ENCODE data around the gene TRAPPC12. TPM values are rescaled to one million over a fixed set of nuclear protein-coding genes. Genes with fewer than 3 reads are reported as not detected.
"Not testable (repeated sequence)": the region's sequence is repeated elsewhere in the genome, so short reads cannot be mapped to it uniquely, and the experiment has no call there.

The TRAPPC12 gene
- total RNA-seq, 4 donors from 2014 or later: 93.0 to 198 (median 108) TPM

GRCh38 chr2:3493615-3494007, 114.1 kb downstream of the TRAPPC12 start:
- no peaks in the 10 kb centered on the region for H3K9me3 ChIP-seq
- TF ChIP-seq CTCF (IDR thresholded peaks at IDR 0.05) (no peak), POLR2A (IDR thresholded peaks at IDR 0.05) (peak in 1 of 2 donors; percentile 36)
- no peak overlapping the region for H3K4me3 ChIP-seq (replicated peaks in 1 of 3)
- peaks cover 6 to 12% of the 10 kb centered on the region in 2 donors for H3K4me1 ChIP-seq
- peak overlapping the region; percentile 45 to 61 (median 57) for H3K27ac ChIP-seq
- H3K27me3 ChIP-seq: no peaks in the 10 kb centered on the region
- peaks cover 10 to 20% of the 10 kb centered on the region in 2 donors for H3K36me3 ChIP-seq
- WGBS, 2 donors: 12 to 26% methylated on average over 10 of the region's 10 CpGs
- intact Hi-C loops (cut with DNase I): no loop called here
- peak; percentile 87 to 88 for DNase-seq

DNA sequence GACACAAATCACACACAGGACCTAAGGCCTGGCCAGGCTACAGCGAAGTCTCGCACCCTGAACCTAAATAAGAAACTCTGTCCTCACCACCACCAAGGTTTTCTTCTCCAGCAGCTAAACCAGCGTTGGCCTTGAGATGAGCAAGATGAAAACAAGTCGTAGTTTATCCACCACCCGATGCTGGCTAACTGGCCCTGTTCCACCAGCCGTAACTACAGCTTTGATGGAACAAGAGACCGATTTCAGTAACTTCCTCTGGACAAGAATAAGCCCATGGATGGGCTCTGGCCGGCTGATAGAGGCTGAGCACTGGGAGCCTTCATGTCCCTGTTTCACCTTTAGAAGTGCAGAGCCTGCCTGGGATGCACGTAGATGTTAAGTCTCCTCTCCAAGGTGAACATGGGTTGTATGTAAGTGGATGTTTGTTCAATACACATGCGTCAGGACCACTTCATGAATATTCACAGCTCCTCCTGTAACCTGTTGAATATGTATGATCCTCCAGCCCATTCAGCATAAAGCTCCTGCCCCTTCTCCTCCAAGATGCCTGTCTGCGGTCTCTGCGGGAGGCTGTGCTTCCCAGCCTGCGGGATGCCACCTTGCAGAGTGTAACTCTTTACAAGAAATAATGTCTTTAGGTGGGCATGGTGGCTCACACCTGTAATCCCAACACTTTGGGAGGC, 115.6 kb downstream of the TRAPPC12 start:
- Histone ChIP-seq H3K4me3 (replicated peaks in 1 of 3) (no peak overlapping the region), H3K9me3 (no peaks in the 10 kb centered on the region), H3K36me3 (peaks cover 10 to 27% of the 10 kb centered on the region in 2 donors), H3K27ac (no peak overlapping the region), H3K4me1 (no peaks in the 10 kb centered on the region), H3K27me3 (no peaks in the 10 kb centered on the region)
- WGBS, 2 donors: 93 to 95% methylated on average over 12 to 13 of the region's 13 CpGs
- intact Hi-C loops (cut with DNase I): no loop called here
- DNase-seq: no peak
- TF ChIP-seq CTCF (IDR thresholded peaks at IDR 0.05) (no peak), POLR2A (IDR thresholded peaks at IDR 0.05) (no peak)

- H3K27ac ChIP-seq; DNase-seq; H3K4me1 ChIP-seq; intact Hi-C loops (cut with DNase I); H3K9me3 ChIP-seq; H3K27me3 ChIP-seq; H3K4me3 ChIP-seq (replicated peaks in 1 of 3): not testable (repeated sequence)
- peaks cover 10 to 35% of the 10 kb centered on the region in 2 donors for H3K36me3 ChIP-seq
- 96 to 97% methylated on average over 15 of the region's 15 CpGs for WGBS, 2 donors
Measured at GRCh38 chr2:3496708-3497080, 117.2 kb downstream of the TRAPPC12 start.

- peaks cover 10 to 39% of the 10 kb centered on the region in 2 donors for H3K36me3 ChIP-seq
- WGBS, 2 donors: 94 to 96% methylated on average over 18 of the region's 18 CpGs
Measured at GRCh38 chr2:3498783-3499394, 119.4 kb downstream of the TRAPPC12 start.

GRCh38 chr2:3500326-3500899, 120.9 kb downstream of the TRAPPC12 start:
- H3K4me1 ChIP-seq: no peaks in the 10 kb centered on the region
- H3K27ac ChIP-seq: no peak overlapping the region
- no peak for DNase-seq
- peaks cover 10 to 39% of the 10 kb centered on the region in 2 donors for H3K36me3 ChIP-seq
- 95 to 96% methylated on average over 12 to 34 of the region's 34 CpGs for WGBS, 2 donors
- no peak for TF ChIP-seq CTCF (IDR thresholded peaks at IDR 0.05)
- no peak for TF ChIP-seq POLR2A (IDR thresholded peaks at IDR 0.05)
- intact Hi-C loops (cut with DNase I): no loop called here
- no peak overlapping the region for H3K4me3 ChIP-seq (replicated peaks in 1 of 3)
- no peaks in the 10 kb centered on the region for H3K9me3 ChIP-seq
- no peaks in the 10 kb centered on the region for H3K27me3 ChIP-seq

More at GRCh38 chr2:3498783-3499394, 119.4 kb downstream of the TRAPPC12 start:
- Histone ChIP-seq H3K27ac (no peak overlapping the region), H3K9me3 (no peaks in the 10 kb centered on the region), H3K4me1 (no peaks in the 10 kb centered on the region), H3K4me3 (replicated peaks in 1 of 3) (no peak overlapping the region), H3K27me3 (no peaks in the 10 kb centered on the region)
- intact Hi-C loops (cut with DNase I): no loop called here
- DNase-seq: no peak
- no peak for TF ChIP-seq POLR2A (IDR thresholded peaks at IDR 0.05)

- intact Hi-C loops (cut with DNase I): no loop called here
- WGBS, 2 donors: 93 to 94% methylated on average over 14 of the region's 14 CpGs
- Histone ChIP-seq H3K4me1 (no peaks in the 10 kb centered on the region), H3K36me3 (peaks cover 6 to 19% of the 10 kb centered on the region in 2 donors), H3K9me3 (no peaks in the 10 kb centered on the region), H3K4me3 (replicated peaks in 1 of 3) (no peak overlapping the region), H3K27me3 (no peaks in the 10 kb centered on the region), H3K27ac (no peak overlapping the region)
- no peak for DNase-seq
- no peak for TF ChIP-seq POLR2A (IDR thresholded peaks at IDR 0.05)
- TF ChIP-seq CTCF (IDR thresholded peaks at IDR 0.05): no peak
Measured at GRCh38 chr2:3503046-3503445, 123.6 kb downstream of the TRAPPC12 start.

All from thyroid gland (tissue), 4 donors.